Measurements from ENCODE around the gene ZNF74.

The ZNF74 gene

GRCh38 chr22:20433191-20433590, 39.2 kb downstream of the ZNF74 start:
- DNase-seq (ENCODE audit: low read depth), result no peak

GRCh38 chr22:20433686-20434241, 39.8 kb downstream of the ZNF74 start:
- no peak for DNase-seq (ENCODE audit: low read depth)

- DNase-seq (ENCODE audit: low read depth), result no peak
These were observed 40.4 kb downstream of the ZNF74 start for GRCh38 chr22:20434264-20434751.

- no peak for DNase-seq (ENCODE audit: low read depth)
These were observed 40.8 kb downstream of the ZNF74 start for GRCh38 chr22:20434773-20435172.

GRCh38 chr22:20435436-20436306, 41.7 kb downstream of the ZNF74 start:
- no peak for DNase-seq (ENCODE audit: low read depth)

GRCh38 chr22:20436307-20436767, 42.4 kb downstream of the ZNF74 start:
- DNase-seq (ENCODE audit: low read depth), result no peak

GRCh38 chr22:20436768-20437612, 43.0 kb downstream of the ZNF74 start:
- DNase-seq (ENCODE audit: low read depth), result no peak

- DNase-seq (ENCODE audit: low read depth), result no peak
These were observed 43.9 kb downstream of the ZNF74 start, which contains the start of gene SCARF2 for GRCh38 chr22:20437613-20438426. TSS of gene SCARF2 (minus strand) at chr22:20437825. CDS start at chr22:20437754, 71 bp downstream.

GRCh38 chr22:20438427-20438677, 44.4 kb downstream of the ZNF74 start:
- no peak for DNase-seq (ENCODE audit: low read depth)

- DNase-seq (ENCODE audit: low read depth), result no peak
These were observed 44.9 kb downstream of the ZNF74 start for GRCh38 chr22:20438678-20439492.

- no peak for DNase-seq (ENCODE audit: low read depth)
These were observed 45.6 kb downstream of the ZNF74 start for GRCh38 chr22:20439556-20439927.

GRCh38 chr22:20439928-20440575, 46.1 kb downstream of the ZNF74 start:
- DNase-seq (ENCODE audit: low read depth), result no peak

- no peak for DNase-seq (ENCODE audit: low read depth)
These were observed 47.0 kb downstream of the ZNF74 start for GRCh38 chr22:20440637-20441591.

- DNase-seq (ENCODE audit: low read depth), result no peak
These were observed 47.9 kb downstream of the ZNF74 start for GRCh38 chr22:20441631-20442484.

GRCh38 chr22:20442485-20443284, 48.7 kb downstream of the ZNF74 start:
- DNase-seq (ENCODE audit: low read depth), result no peak

GRCh38 chr22:20444325-20444724, 50.4 kb downstream of the ZNF74 start:
- no peak for DNase-seq (ENCODE audit: low read depth)

- no peak for DNase-seq (ENCODE audit: low read depth)
These were observed 52.5 kb downstream of the ZNF74 start for GRCh38 chr22:20446383-20446970.
